DND-41 (cell line): ENCODE data around the gene LRIT2.
"Not testable (repeated sequence)": the region's sequence is repeated elsewhere in the genome, so short reads cannot be mapped to it uniquely, and the experiment has no call there.

Experiments used
- ATAC-seq: fragments of 200-7000 bp; cut with Tn5 transposase; 3 replicates; pipeline ENCODE4 v1.9.1; 2021; ENCODE audit warnings: low read depth; ENCODE audit not compliant: insufficient read depth
- DNase-seq: peaks from one replicate; pipeline ENCODE4 v3.0.0-alpha.2; 2020
- H2AFZ ChIP-seq: 2 replicates; pipeline ENCODE4 v1.6.0; 2012; ENCODE audit warnings: low read depth, low read length
- H3K27ac ChIP-seq: 2 replicates; pipeline ENCODE4 v1.5.1; 2012; ENCODE audit warnings: low read length, inconsistent platforms
- H3K27me3 ChIP-seq: fragments of 200-600 bp; sonication (generic); 2 replicates; pipeline ENCODE4 v1.6.0; 2012; ENCODE audit warnings: low read length, mild to moderate bottlenecking, inconsistent platforms; ENCODE audit not compliant: insufficient read depth, poor library complexity
- H3K36me3 ChIP-seq: 2 replicates; pipeline ENCODE4 v1.5.1; 2012; ENCODE audit warnings: low read length, inconsistent platforms; ENCODE audit not compliant: insufficient read depth
- H3K4me1 ChIP-seq: 2 replicates; pipeline ENCODE4 v1.5.1; 2012; ENCODE audit warnings: mild to moderate bottlenecking, low read length; ENCODE audit not compliant: insufficient read depth
- H3K4me2 ChIP-seq: 2 replicates; pipeline ENCODE4 v1.6.0; 2012; ENCODE audit warnings: mild to moderate bottlenecking, moderate library complexity, low read length, inconsistent platforms; ENCODE audit not compliant: insufficient read depth
- H3K4me3 ChIP-seq, 2 experiments: fragments of 200-600 bp in 1 of 2; shearing (Covaris generic) in 1 of 2; 2 replicates each; pipeline ENCODE4 v1.5.1; 2012 to 2016; ENCODE audit warnings: inconsistent platforms in 2 of 2, low read length in 2 of 2, mild to moderate bottlenecking in 2 of 2, low read depth in 1 of 2, moderate library complexity in 1 of 2
- H3K79me2 ChIP-seq: 2 replicates; pipeline ENCODE4 v1.6.0; 2012; ENCODE audit warnings: low read length, inconsistent platforms; ENCODE audit not compliant: insufficient read depth
- H3K9ac ChIP-seq: 2 replicates; pipeline ENCODE4 v1.6.0; 2012; ENCODE audit warnings: low read depth, mild to moderate bottlenecking, inconsistent platforms, low read length, moderate library complexity
- H3K9me3 ChIP-seq: 2 replicates; pipeline ENCODE4 v1.5.1; 2012; ENCODE audit warnings: low read length, moderate library complexity, mild to moderate bottlenecking, inconsistent platforms; ENCODE audit not compliant: insufficient read depth, severe bottlenecking
- H4K20me1 ChIP-seq: 2 replicates; pipeline ENCODE4 v1.6.0; 2012; ENCODE audit warnings: low read length; ENCODE audit not compliant: insufficient read depth
- EZH2 ChIP-seq: IDR thresholded peaks from 3 replicates; pipeline ENCODE4 v1.6.1; 2012; ENCODE audit warnings: borderline replicate concordance, low read depth, mild to moderate bottlenecking, moderate library complexity, low read length, inconsistent platforms; ENCODE audit not compliant: severe bottlenecking
- TF ChIP-seq, protein P1 (sequence below): IDR thresholded peaks from 2 replicates; pipeline ENCODE4 v1.5.1; 2012; ENCODE audit warnings: borderline replicate concordance, low read length, moderate library complexity, mild to moderate bottlenecking; ENCODE audit not compliant: poor library complexity, severe bottlenecking; ENCODE audit errors: extremely low read depth

The LRIT2 gene

DNA sequence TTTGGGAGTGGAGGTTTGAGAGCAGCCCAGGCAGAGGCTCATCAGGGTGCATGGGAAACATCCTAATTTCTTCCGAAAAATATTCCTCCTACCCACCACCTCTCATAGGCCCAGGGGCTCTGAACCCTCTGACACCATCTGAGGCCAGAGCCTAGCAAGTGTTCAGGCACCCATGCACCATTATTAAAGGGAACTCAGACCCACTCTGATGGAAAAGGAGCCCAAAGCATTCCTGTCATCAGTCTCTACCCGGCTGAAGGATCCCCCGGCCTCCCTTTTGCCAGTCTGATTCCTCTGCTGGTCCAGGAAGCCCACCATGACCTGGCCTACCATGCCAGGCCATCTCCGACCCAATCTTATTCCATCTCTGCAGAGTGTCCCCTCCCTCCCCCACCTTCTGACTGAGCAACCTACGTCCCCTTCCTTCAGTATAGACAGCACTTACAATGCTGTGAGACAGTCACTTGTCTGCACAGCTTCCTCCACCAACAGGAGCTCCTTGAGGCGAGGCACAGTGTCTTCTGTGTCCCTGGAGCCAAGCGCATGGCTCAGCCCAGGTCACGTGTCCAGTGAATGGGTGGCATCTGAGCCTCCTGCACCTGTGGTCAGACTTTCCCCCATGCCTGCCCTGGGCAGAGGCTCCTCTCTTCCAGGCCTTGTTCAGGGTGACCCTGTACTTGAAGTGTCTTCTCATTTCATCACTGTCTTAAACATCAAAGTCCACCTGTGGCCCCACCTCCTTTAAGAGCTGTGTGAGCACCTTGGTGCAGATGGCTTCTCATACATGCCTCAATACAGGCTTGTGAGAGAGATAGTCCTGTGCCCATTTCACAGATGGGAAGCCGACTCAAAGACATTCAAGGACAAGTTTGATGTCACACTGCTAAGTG lies 52.6 kb downstream of the LRIT2 start:
- Histone ChIP-seq H2AFZ (no peak overlapping the region), H4K20me1 (no peaks in the 10 kb centered on the region), H3K36me3 (no peaks in the 10 kb centered on the region), H3K27ac (no peak overlapping the region), H3K4me2 (no peak overlapping the region), H3K4me3 (no peak overlapping the region), H3K4me1 (peaks cover 6% of the 10 kb centered on the region; the same call in 1 of the 2 replicates), H3K9me3 (no peaks in the 10 kb centered on the region), H3K27me3 (no peaks in the 10 kb centered on the region), H3K79me2 (no peaks in the 10 kb centered on the region), H3K9ac (no peak overlapping the region)
- no peak for DNase-seq
- ATAC-seq, result no peak
- TF ChIP-seq EZH2, result no peak
- TF ChIP-seq, protein P1, sequence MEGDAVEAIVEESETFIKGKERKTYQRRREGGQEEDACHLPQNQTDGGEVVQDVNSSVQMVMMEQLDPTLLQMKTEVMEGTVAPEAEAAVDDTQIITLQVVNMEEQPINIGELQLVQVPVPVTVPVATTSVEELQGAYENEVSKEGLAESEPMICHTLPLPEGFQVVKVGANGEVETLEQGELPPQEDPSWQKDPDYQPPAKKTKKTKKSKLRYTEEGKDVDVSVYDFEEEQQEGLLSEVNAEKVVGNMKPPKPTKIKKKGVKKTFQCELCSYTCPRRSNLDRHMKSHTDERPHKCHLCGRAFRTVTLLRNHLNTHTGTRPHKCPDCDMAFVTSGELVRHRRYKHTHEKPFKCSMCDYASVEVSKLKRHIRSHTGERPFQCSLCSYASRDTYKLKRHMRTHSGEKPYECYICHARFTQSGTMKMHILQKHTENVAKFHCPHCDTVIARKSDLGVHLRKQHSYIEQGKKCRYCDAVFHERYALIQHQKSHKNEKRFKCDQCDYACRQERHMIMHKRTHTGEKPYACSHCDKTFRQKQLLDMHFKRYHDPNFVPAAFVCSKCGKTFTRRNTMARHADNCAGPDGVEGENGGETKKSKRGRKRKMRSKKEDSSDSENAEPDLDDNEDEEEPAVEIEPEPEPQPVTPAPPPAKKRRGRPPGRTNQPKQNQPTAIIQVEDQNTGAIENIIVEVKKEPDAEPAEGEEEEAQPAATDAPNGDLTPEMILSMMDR, result no peak

DNA sequence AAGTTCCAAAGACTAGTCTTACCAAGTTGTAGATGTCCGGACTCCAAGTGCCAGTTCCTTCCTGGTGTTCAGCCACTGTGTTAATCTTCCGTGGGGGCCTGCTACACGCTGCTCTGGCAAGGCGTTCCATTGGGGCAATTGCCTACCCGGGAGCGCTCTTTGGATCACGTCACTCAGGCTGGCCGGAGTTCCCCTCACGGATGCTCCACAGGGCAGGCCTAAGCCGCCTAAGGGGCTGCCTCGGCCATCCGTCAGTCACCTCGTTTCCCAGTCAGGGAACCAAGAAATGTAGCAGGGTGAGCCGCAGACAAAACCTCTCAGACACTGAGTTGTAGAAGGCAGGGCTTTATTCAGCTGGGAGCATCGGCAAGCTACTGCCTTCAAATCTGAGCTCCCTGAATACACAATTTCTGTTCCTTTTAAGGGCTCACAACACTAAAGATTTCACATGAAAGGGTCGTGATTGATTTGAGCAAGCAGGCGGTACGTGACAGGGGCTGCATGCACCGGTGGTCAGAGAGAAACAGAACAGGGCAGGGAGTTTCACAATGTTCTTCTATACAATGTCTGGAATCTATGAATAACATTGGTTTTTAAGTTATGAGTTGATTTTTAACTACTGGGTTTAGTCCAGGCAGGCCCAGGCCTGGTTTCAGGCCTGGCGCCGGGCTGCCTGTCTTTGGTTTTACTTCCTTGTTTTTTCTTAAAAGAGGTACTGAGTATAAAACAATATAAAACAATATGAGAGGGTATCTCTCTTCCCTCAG lies 53.5 kb downstream of the LRIT2 start:
- not testable (repeated sequence) for H3K4me2 ChIP-seq, DNase-seq, H4K20me1 ChIP-seq, H3K9ac ChIP-seq, H3K36me3 ChIP-seq, H3K27ac ChIP-seq, H3K79me2 ChIP-seq, H2AFZ ChIP-seq, H3K4me1 ChIP-seq, H3K9me3 ChIP-seq, H3K4me3 ChIP-seq, H3K27me3 ChIP-seq, ATAC-seq

DNA sequence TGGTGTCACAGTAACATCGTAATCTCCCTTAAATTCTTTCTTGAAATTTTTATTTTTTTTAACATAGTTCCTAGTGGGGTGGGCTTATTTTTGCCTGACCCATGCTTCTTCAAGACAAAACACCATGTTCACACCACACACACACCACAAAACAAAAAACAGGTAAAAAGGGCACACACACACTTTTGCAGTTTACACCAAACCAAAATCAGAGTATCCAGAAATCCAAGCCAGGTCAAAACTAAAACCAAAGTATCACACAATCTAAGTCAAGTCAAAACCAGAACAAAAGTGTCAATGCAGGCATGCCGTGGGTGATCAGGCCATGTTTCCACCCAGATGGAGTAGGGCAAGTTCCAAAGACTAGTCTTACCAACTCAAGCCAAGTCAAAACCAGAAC lies 54.1 kb downstream of the LRIT2 start:
- not testable (repeated sequence) for ATAC-seq, H3K27ac ChIP-seq, H4K20me1 ChIP-seq, H3K9ac ChIP-seq, DNase-seq, H3K4me2 ChIP-seq, H3K27me3 ChIP-seq, H3K79me2 ChIP-seq, H3K4me1 ChIP-seq, H3K4me3 ChIP-seq, H3K9me3 ChIP-seq, H3K36me3 ChIP-seq, H2AFZ ChIP-seq
